Heart left ventricle (tissue), 13 donors: ENCODE results near the gene TBRG1.

Experiments used
- POLR2A ChIP-seq, 2 donors: fragments of 450-650 bp; IDR thresholded peaks; one replicate each; pipeline ENCODE4 v1.6.1; 2017; ENCODE audit warnings: antibody characterized with exemption in 2 of 2, mild to moderate bottlenecking in 2 of 2, moderate library complexity in 2 of 2
- TF ChIP-seq, protein P1 (sequence below), 12 donors: fragments of 200-600 bp; sonication (generic) in 4 of 12; IDR thresholded peaks; one replicate each; pipeline versions ENCODE4 v1.5.0 to v1.8.0; 2018 to 2022; ENCODE audit warnings: antibody characterized with exemption in 12 of 12, mild to moderate bottlenecking in 5 of 12
- donor health status: ischemic (EF 13 %, LVEDD 7.1; RV severe dilation, severe dysfunction).
- donor health status: DM: no; HTN: yes; CAD: no.
- donor health status: DM: no; HTN: no; CAD: no.
- donor health status: ischemic (EF 25% LVEDD 6.9; RV normal size, moderate dysfunction).
- donor health status: ischemic (EF 25% LVEDD 5.7; RV mildly dilated, moderate dysfunction).
- donor health status: ischemic (EF 35%, LVEDD 5.7; RV mildly dilated, moderate dysfunction).
- donor health status: nonischemic (EF 11% LVEDD 7.7; RV severe dilation, severe dysfunction).
- donor health status: DM: yes; HTN: yes; CAD: no.
- donor health status: PGD.
- donor health status: ischemic (EF 29% LVEDD 5.4; RV normal size, mild dysfunction).
- donor health status: nonischemic (EF 23%, LVEDD 6.1; RV moderate dilation, normal function).

DNA sequence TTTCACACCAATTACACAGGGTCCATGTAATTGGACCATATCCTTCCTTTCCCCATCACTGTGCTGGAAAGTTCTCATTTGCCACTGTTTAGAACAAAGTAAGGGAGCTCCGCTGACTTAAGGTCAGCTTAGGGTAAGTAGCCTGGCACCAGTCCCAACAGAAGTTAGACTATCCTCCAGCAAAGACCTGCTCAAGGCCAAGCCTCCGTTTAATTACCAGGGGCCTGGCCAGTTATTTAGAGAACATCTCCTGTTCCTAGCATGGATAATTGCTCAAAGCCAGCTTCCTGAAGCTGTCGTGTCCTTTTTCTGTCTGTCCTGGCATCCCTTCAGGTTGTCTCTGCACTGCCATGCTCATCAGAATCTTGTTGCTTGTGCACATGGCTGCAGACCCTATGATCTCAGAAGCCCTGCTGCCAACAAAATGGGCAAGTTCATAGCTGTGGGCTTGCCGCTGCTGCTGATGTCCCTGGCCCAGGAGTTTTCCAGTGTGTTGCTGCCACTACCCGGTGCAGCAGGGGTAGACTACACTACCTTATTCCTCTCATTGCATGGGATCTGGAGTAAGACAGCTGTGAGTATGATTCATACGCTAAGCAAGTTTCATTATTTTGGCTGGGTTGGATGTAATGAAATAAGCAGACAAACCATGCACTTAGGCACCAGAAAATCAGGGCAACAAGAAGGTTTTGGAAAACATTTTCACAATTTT lies 44.8 kb upstream of the TBRG1 start:
- TF ChIP-seq, protein P1, sequence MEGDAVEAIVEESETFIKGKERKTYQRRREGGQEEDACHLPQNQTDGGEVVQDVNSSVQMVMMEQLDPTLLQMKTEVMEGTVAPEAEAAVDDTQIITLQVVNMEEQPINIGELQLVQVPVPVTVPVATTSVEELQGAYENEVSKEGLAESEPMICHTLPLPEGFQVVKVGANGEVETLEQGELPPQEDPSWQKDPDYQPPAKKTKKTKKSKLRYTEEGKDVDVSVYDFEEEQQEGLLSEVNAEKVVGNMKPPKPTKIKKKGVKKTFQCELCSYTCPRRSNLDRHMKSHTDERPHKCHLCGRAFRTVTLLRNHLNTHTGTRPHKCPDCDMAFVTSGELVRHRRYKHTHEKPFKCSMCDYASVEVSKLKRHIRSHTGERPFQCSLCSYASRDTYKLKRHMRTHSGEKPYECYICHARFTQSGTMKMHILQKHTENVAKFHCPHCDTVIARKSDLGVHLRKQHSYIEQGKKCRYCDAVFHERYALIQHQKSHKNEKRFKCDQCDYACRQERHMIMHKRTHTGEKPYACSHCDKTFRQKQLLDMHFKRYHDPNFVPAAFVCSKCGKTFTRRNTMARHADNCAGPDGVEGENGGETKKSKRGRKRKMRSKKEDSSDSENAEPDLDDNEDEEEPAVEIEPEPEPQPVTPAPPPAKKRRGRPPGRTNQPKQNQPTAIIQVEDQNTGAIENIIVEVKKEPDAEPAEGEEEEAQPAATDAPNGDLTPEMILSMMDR (IDR thresholded peaks at IDR 0.05), result no peak
- TF ChIP-seq POLR2A (IDR thresholded peaks at IDR 0.05), result no peak
